Calu3 (cell line): ENCODE measurements around the gene RIOK1. TPM values are rescaled to one million over a fixed set of nuclear protein-coding genes. Genes with fewer than 3 reads are reported as not detected.
"Not testable (repeated sequence)": the region's sequence is repeated elsewhere in the genome, so short reads cannot be mapped to it uniquely, and the experiment has no call there.

ENCODE experiments used
- BruUV-seq: library from RNA; stranded (reverse); fragments of 400-500 nt; replicated peaks from 2 replicates; lab custom pipeline; 2021; lab: Mats Ljungman, UMichigan
- CTCF ChIA-PET: fragments of 300-600 bp; sonication (Branson Sonifier 250); formaldehyde crosslinking; loops from one replicate; lab custom pipeline; 2022; ENCODE audit warnings: antibody characterized with exemption; lab: Charles Lee
- DNase-seq: peaks from one replicate; pipeline ENCODE4 v3.0.0; 2022
- H3K27ac Mint-ChIP-seq: one replicate; pipeline ENCODE4 v1.8.0; 2022; ENCODE audit warnings: mixed read lengths; ENCODE audit not compliant: unreplicated experiment
- H3K27me3 Mint-ChIP-seq: one replicate; pipeline ENCODE4 v1.8.0; 2022; ENCODE audit warnings: mixed read lengths; ENCODE audit not compliant: unreplicated experiment
- H3K36me3 Mint-ChIP-seq: one replicate; pipeline ENCODE4 v1.8.0; 2022; ENCODE audit warnings: mild to moderate bottlenecking, moderate library complexity, mixed read lengths; ENCODE audit not compliant: insufficient read depth, unreplicated experiment
- H3K4me1 Mint-ChIP-seq: one replicate; pipeline ENCODE4 v1.8.0; 2022; ENCODE audit warnings: mild to moderate bottlenecking, low read depth, mixed read lengths; ENCODE audit not compliant: unreplicated experiment
- H3K4me3 Mint-ChIP-seq: one replicate; pipeline ENCODE4 v1.8.0; 2022; ENCODE audit warnings: mild to moderate bottlenecking, low read depth, moderate library complexity, mixed read lengths; ENCODE audit not compliant: unreplicated experiment
- H3K9me3 Mint-ChIP-seq: one replicate; pipeline ENCODE4 v1.8.0; 2022; ENCODE audit warnings: low read depth, mixed read lengths; ENCODE audit not compliant: unreplicated experiment
- CTCF ChIP-seq: fragments of 200-600 bp; IDR thresholded peaks from one replicate; pipeline ENCODE4 v1.8.0; 2022; ENCODE audit warnings: antibody characterized with exemption; ENCODE audit not compliant: unreplicated experiment
- intact Hi-C: fragments of 100-400 bp; cut with micrococcal nuclease; formaldehyde crosslinking; loops from one replicate; pipeline ENCODE4 v1.10.0; 2022; ENCODE audit not compliant: unreplicated experiment
- total RNA-seq: library from RNA; stranded (reverse); gene quantifications from 2 replicates; pipeline ENCODE4 v1.2.3, GENCODE V29; 2022

The RIOK1 gene
- total RNA-seq, 1 experiment from 2014 or later = 13.3 TPM

GRCh38 chr6:7449018-7449417 is 59.4 kb downstream of the RIOK1 start:
- Mint-ChIP-seq H3K4me1 (peaks cover 5% of the 10 kb centered on the region), H3K27me3 (peaks cover 15% of the 10 kb centered on the region), H3K36me3 (no peaks in the 10 kb centered on the region), H3K27ac (no peak overlapping the region), H3K4me3 (no peak overlapping the region), H3K9me3 (no peaks in the 10 kb centered on the region)
- CTCF ChIA-PET = no interaction called here
- DNase-seq = no peak
- no peak for TF ChIP-seq CTCF
- no TSS peak for BruUV-seq
- intact Hi-C loops = no loop called here

- CTCF ChIA-PET = no interaction called here
- DNase-seq = no peak
- Mint-ChIP-seq H3K27me3 (no peaks in the 10 kb centered on the region), H3K4me3 (no peak overlapping the region), H3K4me1 (peaks cover 5% of the 10 kb centered on the region), H3K27ac (no peak overlapping the region), H3K9me3 (no peaks in the 10 kb centered on the region), H3K36me3 (no peaks in the 10 kb centered on the region)
- no peak for TF ChIP-seq CTCF
- BruUV-seq = no TSS peak
- intact Hi-C loops = no loop called here
Observed at GRCh38 chr6:7451326-7451725, 61.7 kb downstream of the RIOK1 start.

- TF ChIP-seq CTCF = no peak
- no peak for DNase-seq
- Mint-ChIP-seq H3K4me3 (no peak overlapping the region), H3K4me1 (peaks cover 5% of the 10 kb centered on the region), H3K36me3 (no peaks in the 10 kb centered on the region), H3K27me3 (no peaks in the 10 kb centered on the region), H3K27ac (no peak overlapping the region), H3K9me3 (no peaks in the 10 kb centered on the region)
- BruUV-seq = no TSS peak
- intact Hi-C loops = no loop called here
- CTCF ChIA-PET = no interaction called here
Observed at GRCh38 chr6:7452898-7453297, 63.3 kb downstream of the RIOK1 start.

GRCh38 chr6:7454696-7455358 is 65.2 kb downstream of the RIOK1 start:
- no peak overlapping the region for H3K27ac Mint-ChIP-seq
- no peak overlapping the region for H3K4me3 Mint-ChIP-seq
- CTCF ChIA-PET = no interaction called here
- intact Hi-C loops = no loop called here
- TF ChIP-seq CTCF = no peak
- H3K27me3 Mint-ChIP-seq = no peaks in the 10 kb centered on the region
- no peaks in the 10 kb centered on the region for H3K9me3 Mint-ChIP-seq
- no peak for DNase-seq
- no TSS peak for BruUV-seq
- no peaks in the 10 kb centered on the region for H3K36me3 Mint-ChIP-seq
- H3K4me1 Mint-ChIP-seq = peaks cover 5% of the 10 kb centered on the region

- H3K27me3 Mint-ChIP-seq, H3K9me3 Mint-ChIP-seq, H3K36me3 Mint-ChIP-seq, H3K4me1 Mint-ChIP-seq, intact Hi-C loops, DNase-seq, BruUV-seq, CTCF ChIA-PET, H3K4me3 Mint-ChIP-seq, H3K27ac Mint-ChIP-seq: not testable (repeated sequence)
Observed at GRCh38 chr6:7456302-7456701, 66.7 kb downstream of the RIOK1 start.
